Endothelial cell (in vitro differentiated cells): ENCODE data around the gene TPPP. TPM values are rescaled to one million over a fixed set of nuclear protein-coding genes. Genes with fewer than 3 reads are reported as not detected.
A peak's percentile ranks its signal among the peaks of the same experiment; 100 is the strongest.

ENCODE experiments used
- DNase-seq: peaks from one replicate; pipeline ENCODE4 v3.0.0; 2021; ENCODE audit warnings: low spot score
- H3K27ac Mint-ChIP-seq: one replicate; pipeline ENCODE4 v1.8.0; 2021; ENCODE audit warnings: mixed read lengths, inconsistent platforms; ENCODE audit not compliant: unreplicated experiment
- H3K27me3 Mint-ChIP-seq: one replicate; pipeline ENCODE4 v1.8.0; 2021; ENCODE audit warnings: mild to moderate bottlenecking, moderate library complexity, mixed read lengths, inconsistent platforms; ENCODE audit not compliant: unreplicated experiment
- H3K36me3 Mint-ChIP-seq: one replicate; pipeline ENCODE4 v1.8.0; 2021; ENCODE audit warnings: mild to moderate bottlenecking, low read depth, mixed read lengths, inconsistent platforms; ENCODE audit not compliant: unreplicated experiment
- H3K4me1 Mint-ChIP-seq: one replicate; pipeline ENCODE4 v1.8.0; 2021; ENCODE audit warnings: mild to moderate bottlenecking, mixed read lengths, inconsistent platforms; ENCODE audit not compliant: unreplicated experiment
- H3K4me3 Mint-ChIP-seq: one replicate; pipeline ENCODE4 v1.8.0; 2021; ENCODE audit warnings: mild to moderate bottlenecking, mixed read lengths, inconsistent platforms; ENCODE audit not compliant: unreplicated experiment
- H3K9me3 Mint-ChIP-seq: one replicate; pipeline ENCODE4 v1.8.0; 2021; ENCODE audit warnings: mixed read lengths, inconsistent platforms; ENCODE audit not compliant: unreplicated experiment
- total RNA-seq: library from RNA; stranded (reverse); fragmentation: NEBNext Ultra II Directional; extraction: Animal tissue kit (Norgen Biotek cat#: 25700); gene quantifications from one replicate; pipeline ENCODE4 v1.2.1, GENCODE V29; 2021; ENCODE audit not compliant: unreplicated experiment
- TF ChIP-seq, protein P1 (sequence below): fragments of 200-600 bp; sonication (generic); IDR thresholded peaks from one replicate; pipeline ENCODE4 v1.5.0; 2021; ENCODE audit warnings: antibody characterized with exemption; ENCODE audit not compliant: unreplicated experiment

The TPPP gene
- total RNA-seq, 1 donor from 2014 or later, result 0.05 TPM

- no peaks in the 10 kb centered on the region for H3K9me3 Mint-ChIP-seq
- H3K27me3 Mint-ChIP-seq, result no peaks in the 10 kb centered on the region
- DNase-seq, result no peak
- H3K4me1 Mint-ChIP-seq, result no peaks in the 10 kb centered on the region
- TF ChIP-seq, protein P1, sequence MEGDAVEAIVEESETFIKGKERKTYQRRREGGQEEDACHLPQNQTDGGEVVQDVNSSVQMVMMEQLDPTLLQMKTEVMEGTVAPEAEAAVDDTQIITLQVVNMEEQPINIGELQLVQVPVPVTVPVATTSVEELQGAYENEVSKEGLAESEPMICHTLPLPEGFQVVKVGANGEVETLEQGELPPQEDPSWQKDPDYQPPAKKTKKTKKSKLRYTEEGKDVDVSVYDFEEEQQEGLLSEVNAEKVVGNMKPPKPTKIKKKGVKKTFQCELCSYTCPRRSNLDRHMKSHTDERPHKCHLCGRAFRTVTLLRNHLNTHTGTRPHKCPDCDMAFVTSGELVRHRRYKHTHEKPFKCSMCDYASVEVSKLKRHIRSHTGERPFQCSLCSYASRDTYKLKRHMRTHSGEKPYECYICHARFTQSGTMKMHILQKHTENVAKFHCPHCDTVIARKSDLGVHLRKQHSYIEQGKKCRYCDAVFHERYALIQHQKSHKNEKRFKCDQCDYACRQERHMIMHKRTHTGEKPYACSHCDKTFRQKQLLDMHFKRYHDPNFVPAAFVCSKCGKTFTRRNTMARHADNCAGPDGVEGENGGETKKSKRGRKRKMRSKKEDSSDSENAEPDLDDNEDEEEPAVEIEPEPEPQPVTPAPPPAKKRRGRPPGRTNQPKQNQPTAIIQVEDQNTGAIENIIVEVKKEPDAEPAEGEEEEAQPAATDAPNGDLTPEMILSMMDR, result no peak
- H3K27ac Mint-ChIP-seq, result no peak overlapping the region
- peak overlapping the region; percentile 13 for H3K4me3 Mint-ChIP-seq
- peaks cover 37% of the 10 kb centered on the region for H3K36me3 Mint-ChIP-seq
Measured at GRCh38 chr5:622359-622758, 70.8 kb downstream of the TPPP start.

- Mint-ChIP-seq H3K27ac (no peak overlapping the region), H3K4me3 (no peak overlapping the region), H3K36me3 (peaks cover 29% of the 10 kb centered on the region), H3K4me1 (peaks cover 3% of the 10 kb centered on the region), H3K27me3 (no peaks in the 10 kb centered on the region), H3K9me3 (no peaks in the 10 kb centered on the region)
- TF ChIP-seq, protein P1, result no peak
- DNase-seq, result no peak
Measured at GRCh38 chr5:621341-621761, 71.8 kb downstream of the TPPP start.

- TF ChIP-seq, protein P1, result no peak
- H3K9me3 Mint-ChIP-seq, result no peaks in the 10 kb centered on the region
- DNase-seq, result no peak
- peaks cover 3% of the 10 kb centered on the region for H3K4me1 Mint-ChIP-seq
- H3K27ac Mint-ChIP-seq, result no peak overlapping the region
- H3K4me3 Mint-ChIP-seq, result no peak overlapping the region
- no peaks in the 10 kb centered on the region for H3K27me3 Mint-ChIP-seq
- H3K36me3 Mint-ChIP-seq, result peaks cover 24% of the 10 kb centered on the region
Measured at GRCh38 chr5:620586-621180, 72.5 kb downstream of the TPPP start.

- H3K27ac Mint-ChIP-seq, result no peak overlapping the region
- peaks cover 20% of the 10 kb centered on the region for H3K36me3 Mint-ChIP-seq
- no peak for DNase-seq
- TF ChIP-seq, protein P1, result no peak
- no peaks in the 10 kb centered on the region for H3K27me3 Mint-ChIP-seq
- no peaks in the 10 kb centered on the region for H3K9me3 Mint-ChIP-seq
- H3K4me1 Mint-ChIP-seq, result peaks cover 3% of the 10 kb centered on the region
- no peak overlapping the region for H3K4me3 Mint-ChIP-seq
Measured at GRCh38 chr5:620152-620551, 73.0 kb downstream of the TPPP start.

GRCh38 chr5:619444-619843, 73.7 kb downstream of the TPPP start:
- H3K27ac Mint-ChIP-seq, result no peak overlapping the region
- peaks cover 4% of the 10 kb centered on the region for H3K4me1 Mint-ChIP-seq
- no peaks in the 10 kb centered on the region for H3K27me3 Mint-ChIP-seq
- no peak for DNase-seq
- H3K36me3 Mint-ChIP-seq, result peaks cover 24% of the 10 kb centered on the region
- TF ChIP-seq, protein P1, result no peak
- H3K4me3 Mint-ChIP-seq, result no peak overlapping the region
- no peaks in the 10 kb centered on the region for H3K9me3 Mint-ChIP-seq
